Astrocyte (in vitro differentiated cells and primary cell): ENCODE measurements around the gene ERCC6L2. TPM values are rescaled to one million over a fixed set of nuclear protein-coding genes. Genes with fewer than 3 reads are reported as not detected.

Experiments
- DNase-seq: peaks from one replicate; pipeline ENCODE4 v3.0.0-alpha.2; 2010; ENCODE audit warnings: low read depth
- FAIRE-seq: peaks from 2 replicates; lab custom pipeline; 2011; peaks lifted over from hg19 to GRCh38; lab: Jason Lieb, UNC
- H2AFZ ChIP-seq: 2 replicates; pipeline ENCODE4 v1.6.0; 2012; ENCODE audit warnings: low read depth, low read length, inconsistent platforms
- H3K27ac ChIP-seq: 2 replicates; pipeline ENCODE4 v1.5.1; 2011; ENCODE audit warnings: low read depth, low read length, inconsistent platforms
- H3K27me3 ChIP-seq: 2 replicates; pipeline ENCODE4 v1.6.0; 2011; ENCODE audit warnings: low read length, inconsistent platforms; ENCODE audit not compliant: insufficient read depth
- H3K36me3 ChIP-seq: 2 replicates; pipeline ENCODE4 v1.5.1; 2011; ENCODE audit warnings: low read length, inconsistent platforms; ENCODE audit not compliant: insufficient read depth
- H3K4me1 ChIP-seq: 2 replicates; pipeline ENCODE4 v1.5.1; 2011; ENCODE audit warnings: low read length, inconsistent platforms; ENCODE audit not compliant: insufficient read depth
- H3K4me2 ChIP-seq: 2 replicates; pipeline ENCODE4 v1.6.0; 2012; ENCODE audit warnings: low read length, inconsistent platforms
- H3K4me3 ChIP-seq: 2 replicates; pipeline ENCODE4 v1.5.1; 2011; ENCODE audit warnings: low read depth, mild to moderate bottlenecking, low read length, inconsistent platforms; ENCODE audit not compliant: insufficient read depth
- H3K79me2 ChIP-seq: 2 replicates; pipeline ENCODE4 v1.6.0; 2012; ENCODE audit warnings: mild to moderate bottlenecking, low read length, inconsistent platforms; ENCODE audit not compliant: insufficient read depth
- H3K9ac ChIP-seq: 2 replicates; pipeline ENCODE4 v1.6.0; 2012; ENCODE audit warnings: mild to moderate bottlenecking, low read length, inconsistent platforms
- H3K9me3 ChIP-seq: 2 replicates; pipeline ENCODE4 v1.5.1; 2012; ENCODE audit warnings: low read depth, mild to moderate bottlenecking, low read length, inconsistent platforms; ENCODE audit not compliant: insufficient read depth
- H4K20me1 ChIP-seq: 2 replicates; pipeline ENCODE4 v1.6.0; 2012; ENCODE audit warnings: low read length, inconsistent platforms; ENCODE audit not compliant: insufficient read depth
- H3K27ac Mint-ChIP-seq: one replicate; pipeline ENCODE4 v1.8.0; 2021; ENCODE audit warnings: mild to moderate bottlenecking, mixed read lengths; ENCODE audit not compliant: unreplicated experiment
- H3K27me3 Mint-ChIP-seq: one replicate; pipeline ENCODE4 v1.8.0; 2021; ENCODE audit warnings: low read depth, mixed read lengths; ENCODE audit not compliant: unreplicated experiment
- H3K36me3 Mint-ChIP-seq: one replicate; pipeline ENCODE4 v1.8.0; 2021; ENCODE audit warnings: low read depth, mixed read lengths; ENCODE audit not compliant: unreplicated experiment
- H3K4me1 Mint-ChIP-seq: one replicate; pipeline ENCODE4 v1.8.0; 2021; ENCODE audit warnings: low read depth, mixed read lengths; ENCODE audit not compliant: unreplicated experiment
- H3K4me3 Mint-ChIP-seq: one replicate; pipeline ENCODE4 v1.8.0; 2021; ENCODE audit warnings: mild to moderate bottlenecking, moderate library complexity, mixed read lengths; ENCODE audit not compliant: unreplicated experiment
- H3K9me3 Mint-ChIP-seq: one replicate; pipeline ENCODE4 v1.8.0; 2021; ENCODE audit warnings: mild to moderate bottlenecking, mixed read lengths; ENCODE audit not compliant: unreplicated experiment
- EZH2 ChIP-seq: IDR thresholded peaks from 2 replicates; pipeline ENCODE4 v1.6.1; 2012; ENCODE audit warnings: mild to moderate bottlenecking, low read length, inconsistent platforms; ENCODE audit not compliant: insufficient read depth
- total RNA-seq: library from RNA; stranded (reverse); gene quantifications from 2 replicates; pipeline ENCODE4 v1.2.1, GENCODE V29; 2021
- TF ChIP-seq, protein P1 (sequence below): IDR thresholded peaks from 2 replicates; pipeline ENCODE4 v1.5.1; 2011; ENCODE audit warnings: low read depth, mild to moderate bottlenecking, inconsistent platforms, low read length, moderate library complexity; ENCODE audit not compliant: insufficient read depth

ERCC6L2 gene
- total RNA-seq, 1 donor from 2014 or later: 31.9 TPM

DNA sequence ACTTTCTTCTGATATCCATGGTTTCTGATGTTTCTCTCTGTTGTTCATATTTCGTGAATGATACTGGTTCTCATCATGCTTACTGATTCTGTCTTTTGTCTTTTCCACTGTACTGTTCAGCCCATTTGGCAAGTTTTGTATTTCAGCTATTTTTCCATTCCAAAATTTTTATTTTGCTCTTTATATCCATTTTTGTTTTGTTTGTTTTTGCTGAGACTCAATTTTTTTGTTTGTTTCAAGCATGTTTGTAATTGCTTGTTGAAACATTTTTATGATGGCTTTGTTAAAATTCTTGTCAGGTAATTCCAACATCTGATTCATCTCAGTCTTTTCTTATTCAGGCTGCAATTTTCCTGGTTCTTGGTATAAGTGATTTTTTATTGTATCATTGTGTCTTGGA lies 64.0 kb downstream of the ERCC6L2 start:
- Mint-ChIP-seq H3K4me1 (peaks cover 5% of the 10 kb centered on the region), H3K36me3 (peaks cover 27% of the 10 kb centered on the region), H3K4me3 (no peak overlapping the region), H3K27me3 (no peaks in the 10 kb centered on the region), H3K27ac (no peak overlapping the region), H3K9me3 (peaks cover 4% of the 10 kb centered on the region)
- Histone ChIP-seq H3K9ac (no peak overlapping the region), H3K9me3 (no peaks in the 10 kb centered on the region), H3K79me2 (no peaks in the 10 kb centered on the region), H3K27me3 (no peaks in the 10 kb centered on the region), H3K4me2 (no peak overlapping the region), H3K4me1 (no peaks in the 10 kb centered on the region), H3K4me3 (no peak overlapping the region), H3K36me3 (peaks cover 25% of the 10 kb centered on the region), H4K20me1 (peaks cover 9% of the 10 kb centered on the region), H3K27ac (no peak overlapping the region), H2AFZ (no peak overlapping the region)
- no peak for TF ChIP-seq EZH2
- TF ChIP-seq, protein P1, sequence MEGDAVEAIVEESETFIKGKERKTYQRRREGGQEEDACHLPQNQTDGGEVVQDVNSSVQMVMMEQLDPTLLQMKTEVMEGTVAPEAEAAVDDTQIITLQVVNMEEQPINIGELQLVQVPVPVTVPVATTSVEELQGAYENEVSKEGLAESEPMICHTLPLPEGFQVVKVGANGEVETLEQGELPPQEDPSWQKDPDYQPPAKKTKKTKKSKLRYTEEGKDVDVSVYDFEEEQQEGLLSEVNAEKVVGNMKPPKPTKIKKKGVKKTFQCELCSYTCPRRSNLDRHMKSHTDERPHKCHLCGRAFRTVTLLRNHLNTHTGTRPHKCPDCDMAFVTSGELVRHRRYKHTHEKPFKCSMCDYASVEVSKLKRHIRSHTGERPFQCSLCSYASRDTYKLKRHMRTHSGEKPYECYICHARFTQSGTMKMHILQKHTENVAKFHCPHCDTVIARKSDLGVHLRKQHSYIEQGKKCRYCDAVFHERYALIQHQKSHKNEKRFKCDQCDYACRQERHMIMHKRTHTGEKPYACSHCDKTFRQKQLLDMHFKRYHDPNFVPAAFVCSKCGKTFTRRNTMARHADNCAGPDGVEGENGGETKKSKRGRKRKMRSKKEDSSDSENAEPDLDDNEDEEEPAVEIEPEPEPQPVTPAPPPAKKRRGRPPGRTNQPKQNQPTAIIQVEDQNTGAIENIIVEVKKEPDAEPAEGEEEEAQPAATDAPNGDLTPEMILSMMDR: no peak
- DNase-seq (no peak), FAIRE-seq (peak; percentile 41)

DNA sequence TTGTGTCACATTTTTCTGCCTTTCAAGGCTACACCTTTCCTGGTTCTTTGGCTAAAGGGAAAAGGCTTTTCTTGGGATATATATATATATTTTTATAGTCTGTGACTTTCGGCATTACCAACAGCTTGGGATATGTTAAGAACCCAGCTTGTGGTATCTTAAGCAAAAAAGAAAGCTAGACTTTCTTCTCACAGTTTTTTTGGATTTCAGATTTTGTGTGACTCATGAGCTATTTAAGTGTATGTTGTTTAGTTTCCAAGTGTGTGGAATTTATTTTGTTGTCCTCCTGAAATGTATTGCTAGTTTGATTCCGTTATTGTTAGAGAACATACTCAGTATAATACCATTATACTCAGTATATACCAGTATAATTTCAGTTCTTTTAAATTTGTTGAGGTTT lies 64.8 kb downstream of the ERCC6L2 start:
- no peaks in the 10 kb centered on the region for H3K4me1 ChIP-seq
- no peaks in the 10 kb centered on the region for H3K27me3 Mint-ChIP-seq
- no peaks in the 10 kb centered on the region for H3K9me3 ChIP-seq
- H3K4me1 Mint-ChIP-seq: peaks cover 5% of the 10 kb centered on the region
- no peak overlapping the region for H3K4me3 Mint-ChIP-seq
- peaks cover 22% of the 10 kb centered on the region for H3K36me3 ChIP-seq
- no peak overlapping the region for H3K4me2 ChIP-seq
- H3K27ac Mint-ChIP-seq: peak overlapping the region; percentile 48
- no peak overlapping the region for H2AFZ ChIP-seq
- peaks cover 9% of the 10 kb centered on the region for H4K20me1 ChIP-seq
- no peaks in the 10 kb centered on the region for H3K27me3 ChIP-seq
- no peaks in the 10 kb centered on the region for H3K79me2 ChIP-seq
- peaks cover 31% of the 10 kb centered on the region for H3K36me3 Mint-ChIP-seq
- no peak for FAIRE-seq
- no peak overlapping the region for H3K27ac ChIP-seq
- H3K4me3 ChIP-seq: no peak overlapping the region
- DNase-seq: peak; percentile 6
- peaks cover 4% of the 10 kb centered on the region for H3K9me3 Mint-ChIP-seq
- no peak for TF ChIP-seq EZH2
- TF ChIP-seq, protein P1: no peak
- H3K9ac ChIP-seq: no peak overlapping the region

- no peak overlapping the region for H3K9ac ChIP-seq
- H3K4me2 ChIP-seq: no peak overlapping the region
- Mint-ChIP-seq H3K27ac (no peak overlapping the region), H3K27me3 (no peaks in the 10 kb centered on the region), H3K4me3 (no peak overlapping the region), H3K9me3 (peaks cover 8% of the 10 kb centered on the region), H3K4me1 (peaks cover 5% of the 10 kb centered on the region), H3K36me3 (peaks cover 37% of the 10 kb centered on the region)
- peaks cover 9% of the 10 kb centered on the region for H4K20me1 ChIP-seq
- no peak overlapping the region for H3K4me3 ChIP-seq
- no peak overlapping the region for H2AFZ ChIP-seq
- FAIRE-seq (no peak), DNase-seq (no peak)
- H3K9me3 ChIP-seq: peaks cover 3% of the 10 kb centered on the region
- H3K27me3 ChIP-seq: no peaks in the 10 kb centered on the region
- no peaks in the 10 kb centered on the region for H3K4me1 ChIP-seq
- no peak overlapping the region for H3K27ac ChIP-seq
- TF ChIP-seq, protein P1: no peak
- TF ChIP-seq EZH2: no peak
- H3K36me3 ChIP-seq: peaks cover 25% of the 10 kb centered on the region
- no peaks in the 10 kb centered on the region for H3K79me2 ChIP-seq
Observed at GRCh38 chr9:95942016-95942415, 66.5 kb downstream of the ERCC6L2 start.
